K562 (cell line): ENCODE data around the gene CRLF2. TPM values are rescaled to one million over a fixed set of nuclear protein-coding genes. Genes with fewer than 3 reads are reported as not detected.
A peak's percentile ranks its signal among the peaks of the same experiment; 100 is the strongest.

Experiments used
- AFF1 ChIP-seq, 2 experiments: fragments of 450-650 bp; IDR thresholded peaks; 2 replicates each; pipeline ENCODE4 v1.6.1; 2018; ENCODE audit warnings: mild to moderate bottlenecking in 2 of 2, low read depth in 1 of 2; ENCODE audit not compliant: partially characterized antibody in 2 of 2
- ATF1 ChIP-seq, 2 experiments: fragments of 450-650 bp in 1 of 2; IDR thresholded peaks; 2 replicates each; pipeline ENCODE4 v1.6.1; 2016; ENCODE audit warnings: missing compliant biosample characterization in 1 of 2, missing genetic modification characterization in 1 of 2
- DPF2 ChIP-seq: fragments of 450-650 bp; IDR thresholded peaks from 2 replicates; pipeline ENCODE4 v1.6.1; 2016
- ETV5 ChIP-seq: sonication (generic); formaldehyde crosslinking; IDR thresholded peaks from 2 replicates; pipeline ENCODE4 v1.4.0; 2020; ENCODE audit warnings: low read depth, mild to moderate bottlenecking, missing genetic modification reagents
- HDAC3 ChIP-seq: fragments of 450-650 bp; IDR thresholded peaks from 2 replicates; pipeline ENCODE4 v1.6.1; 2018; ENCODE audit warnings: borderline replicate concordance, mild to moderate bottlenecking, moderate library complexity; ENCODE audit not compliant: partially characterized antibody
- HDGF ChIP-seq: fragments of 450-650 bp; IDR thresholded peaks from 2 replicates; pipeline ENCODE4 v1.6.1; 2016
- MAFK ChIP-seq: IDR thresholded peaks from 2 replicates; pipeline ENCODE4 v1.6.1; 2011; ENCODE audit warnings: low read length, improper control_type of control experiment
- NFIC ChIP-seq: fragments of 450-650 bp; IDR thresholded peaks from 2 replicates; pipeline ENCODE4 v1.6.1; 2017; ENCODE audit warnings: mild to moderate bottlenecking, inconsistent platforms
- RBM17 ChIP-seq: fragments of 200-400 bp; formaldehyde crosslinking; IDR thresholded peaks from 2 replicates; pipeline ENCODE4 v1.6.1; 2017; ENCODE audit warnings: low read depth, mild to moderate bottlenecking, low read length, borderline replicate concordance
- TEAD1 ChIP-seq, 2 experiments: fragments of 450-650 bp in 1 of 2; sonication (generic) in 1 of 2; formaldehyde crosslinking; IDR thresholded peaks; 2 replicates each; pipeline versions ENCODE4 v1.4.0 to v1.8.0; 2020 to 2022; ENCODE audit warnings: mild to moderate bottlenecking in 2 of 2, missing genetic modification reagents in 1 of 2
- ZBTB40 ChIP-seq, 2 experiments: fragments of 450-650 bp in 1 of 2; sonication (generic) in 1 of 2; formaldehyde crosslinking in 1 of 2; IDR thresholded peaks; 2 replicates each; pipeline versions ENCODE4 v1.7.1 to v1.9.0; 2016 to 2022; ENCODE audit warnings: inconsistent platforms in 1 of 2, mild to moderate bottlenecking in 1 of 2, missing genetic modification reagents in 1 of 2
- ZNF274 ChIP-seq: IDR thresholded peaks from 2 replicates; pipeline ENCODE4 v1.6.1; 2011; ENCODE audit warnings: low read depth, mild to moderate bottlenecking, low read length, moderate library complexity, borderline replicate concordance
- ZNF76 ChIP-seq: fragments of 250-450 bp; sonication (Bioruptor Pico); IDR thresholded peaks from 2 replicates; pipeline ENCODE4 v1.4.0; 2020; ENCODE audit warnings: mild to moderate bottlenecking, moderate library complexity, borderline replicate concordance
- polyA plus RNA-seq, 8 experiments: library from polyadenylated mRNA; depleted of rRNA in 4 of 8; stranded (reverse) in 5 of 8; unstranded in 3 of 8; fragments of >200 nt; fragmentation: Nextera tagmentation in 2 of 8; fragmentation: Illumina TruSeq in 1 of 8; extraction: Ambion mirVana in 2 of 8; extraction: Trizol in 1 of 8; gene quantifications; 2 replicates each; pipeline versions ENCODE4 v1.2.1 to v1.2.3, GENCODE V29; 2011 to 2014; ENCODE audit warnings: inconsistent platforms in 1 of 8, missing spikeins in 1 of 8
- total RNA-seq, 7 experiments: library from RNA; depleted of rRNA in 6 of 7; stranded (reverse); fragments of >200 nt in 6 of 7; fragmentation: Illumina TruSeq in 2 of 7; extraction: Trizol in 2 of 7; gene quantifications; 2 replicates each; pipeline versions ENCODE4 v1.2.1 to v1.2.3, GENCODE V29; 2011 to 2021; ENCODE audit warnings: low replicate concordance in 1 of 7

The CRLF2 gene
- total and polyA plus RNA-seq, 9 of the 15 experiments (the other 6 are each of a cell fraction or from before 2014, with no cell fraction given): not detected

DNA sequence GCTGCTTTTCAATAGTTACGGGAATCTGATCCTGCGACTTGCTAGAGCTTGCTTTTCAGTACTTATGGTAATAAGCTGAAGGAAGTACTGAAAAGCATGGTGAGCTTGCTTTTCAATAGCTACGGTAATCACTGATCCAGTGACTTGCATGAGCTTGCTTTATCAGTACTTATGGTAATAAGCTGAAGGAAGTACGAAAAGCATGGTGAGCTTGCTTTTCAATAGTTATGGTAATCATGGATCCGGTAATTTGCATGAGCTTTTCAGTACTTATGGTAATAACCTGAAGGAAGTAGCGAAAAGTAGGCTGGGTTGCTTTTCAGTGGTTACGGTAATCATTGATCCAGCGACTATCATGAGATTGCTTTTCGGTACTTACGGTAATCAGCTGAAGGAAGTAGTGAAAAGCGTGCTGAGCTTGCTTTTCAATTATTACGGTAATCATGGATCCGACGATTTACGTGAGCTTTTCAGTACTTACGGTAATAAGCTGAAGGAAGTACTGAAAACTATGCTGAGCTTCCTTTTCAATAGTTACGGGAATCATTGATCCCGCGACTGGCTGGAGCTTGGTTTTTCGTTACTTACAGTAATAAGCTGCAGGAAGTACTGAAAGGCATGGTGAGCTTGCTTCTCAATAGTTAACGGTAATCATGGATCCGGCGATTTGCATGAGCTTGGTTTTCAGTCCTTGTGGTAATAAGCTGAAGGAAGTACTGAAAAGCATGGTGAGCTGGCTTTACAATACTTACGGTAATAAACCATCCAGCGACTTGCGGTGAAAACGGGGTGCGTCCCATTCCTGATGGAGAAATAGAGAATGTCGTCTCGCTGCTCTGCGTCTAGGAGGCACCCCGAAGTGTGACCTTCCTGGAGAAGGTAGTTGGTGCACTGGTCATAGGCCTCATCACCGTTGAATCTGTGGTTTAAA, 6.5 kb downstream of the CRLF2 start (continued):
- peak in 1 of 2 experiments; percentile 56 for TF ChIP-seq AFF1 (IDR thresholded peaks at IDR 0.05; ENCODE audit: low read depth in 1 of 2, partially characterized antibody in 2 of 2)
- TF ChIP-seq RBM17: no peak
- TF ChIP-seq NFIC: peak; percentile 62; the same call in 1 of the 2 replicates
- TF ChIP-seq HDAC3: no peak
- no peak for TF ChIP-seq DPF2
- TF ChIP-seq ATF1 (CRISPR knock-in tag; IDR thresholded peaks at IDR 0.05): no peak
- TF ChIP-seq ATF1 (tag; IDR thresholded peaks at IDR 0.05): no peak
- no peak for TF ChIP-seq ETV5 (CRISPR knock-in tag)
- TF ChIP-seq HDGF: no peak
- no peak for TF ChIP-seq TEAD1 (CRISPR knock-in tag; IDR thresholded peaks at IDR 0.05)
- peak; percentile 47; the same call in 1 of the 2 replicates for TF ChIP-seq ZBTB40 (IDR thresholded peaks at IDR 0.05)
- TF ChIP-seq ZBTB40 (CRISPR knock-in tag; IDR thresholded peaks at IDR 0.05): no peak
- TF ChIP-seq MAFK: peak; percentile 49; the same call in 1 of the 2 replicates
- no peak for TF ChIP-seq ZNF76 (CRISPR knock-in tag)
- no peak for TF ChIP-seq ZNF274
